Measurements from ENCODE around the gene SLFN5.
"Not testable (repeated sequence)": the region's sequence is repeated elsewhere in the genome, so short reads cannot be mapped to it uniquely, and the experiment has no call there.

The SLFN5 gene

DNA sequence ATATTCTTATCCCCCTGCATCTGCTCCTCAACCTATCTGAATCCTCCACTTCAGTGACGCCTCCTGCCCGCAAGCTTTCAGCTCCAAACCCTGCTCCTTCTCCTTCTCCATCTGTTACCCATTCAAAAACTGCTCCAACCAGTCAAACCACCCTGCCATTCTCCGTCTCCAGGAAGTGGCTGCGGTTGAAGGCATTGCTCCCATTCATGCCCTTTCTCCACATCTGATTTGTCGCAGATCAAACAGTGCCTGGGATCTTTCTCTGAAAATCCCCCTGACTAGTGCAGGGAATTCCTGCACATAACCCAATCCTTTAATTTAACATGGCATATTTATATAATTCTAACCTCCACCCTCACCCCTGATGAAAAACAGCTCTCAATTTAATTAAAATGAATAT, 56.3 kb downstream of the SLFN5 start:
- Histone ChIP-seq H3K36me3 (ENCODE audit: control insufficient read depth, insufficient read depth, low read length) (no peaks in the 10 kb centered on the region), H2AFZ (no peak overlapping the region), H3K4me2 (ENCODE audit: low read length) (peak overlapping the region; percentile 12), H3K4me1 (no peaks in the 10 kb centered on the region), H3K4me3 (ENCODE audit: low read depth, low read length) (no peak overlapping the region), H3K27ac (no peak overlapping the region), H3K9ac (no peak overlapping the region), H3K9me3 (ENCODE audit: control insufficient read depth, low read length) (no peaks in the 10 kb centered on the region), H3K27me3 (ENCODE audit: control insufficient read depth, insufficient read depth, low read length) (no peaks in the 10 kb centered on the region), H3K79me2 (no peaks in the 10 kb centered on the region)
- TF ChIP-seq, protein P1, sequence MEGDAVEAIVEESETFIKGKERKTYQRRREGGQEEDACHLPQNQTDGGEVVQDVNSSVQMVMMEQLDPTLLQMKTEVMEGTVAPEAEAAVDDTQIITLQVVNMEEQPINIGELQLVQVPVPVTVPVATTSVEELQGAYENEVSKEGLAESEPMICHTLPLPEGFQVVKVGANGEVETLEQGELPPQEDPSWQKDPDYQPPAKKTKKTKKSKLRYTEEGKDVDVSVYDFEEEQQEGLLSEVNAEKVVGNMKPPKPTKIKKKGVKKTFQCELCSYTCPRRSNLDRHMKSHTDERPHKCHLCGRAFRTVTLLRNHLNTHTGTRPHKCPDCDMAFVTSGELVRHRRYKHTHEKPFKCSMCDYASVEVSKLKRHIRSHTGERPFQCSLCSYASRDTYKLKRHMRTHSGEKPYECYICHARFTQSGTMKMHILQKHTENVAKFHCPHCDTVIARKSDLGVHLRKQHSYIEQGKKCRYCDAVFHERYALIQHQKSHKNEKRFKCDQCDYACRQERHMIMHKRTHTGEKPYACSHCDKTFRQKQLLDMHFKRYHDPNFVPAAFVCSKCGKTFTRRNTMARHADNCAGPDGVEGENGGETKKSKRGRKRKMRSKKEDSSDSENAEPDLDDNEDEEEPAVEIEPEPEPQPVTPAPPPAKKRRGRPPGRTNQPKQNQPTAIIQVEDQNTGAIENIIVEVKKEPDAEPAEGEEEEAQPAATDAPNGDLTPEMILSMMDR (IDR thresholded peaks at IDR 0.05) = no peak

GRCh38 chr17:35309345-35309744, 66.5 kb downstream of the SLFN5 start:
- H3K9me3 ChIP-seq (ENCODE audit: control insufficient read depth, low read length); H3K4me1 ChIP-seq; H3K36me3 ChIP-seq (ENCODE audit: control insufficient read depth, insufficient read depth, low read length); H3K9ac ChIP-seq; H3K4me3 ChIP-seq (ENCODE audit: low read depth, low read length); H3K27ac ChIP-seq; H2AFZ ChIP-seq; H3K79me2 ChIP-seq; H3K4me2 ChIP-seq (ENCODE audit: low read length); H3K27me3 ChIP-seq (ENCODE audit: control insufficient read depth, insufficient read depth, low read length): not testable (repeated sequence)

GRCh38 chr17:35312346-35312745, 69.5 kb downstream of the SLFN5 start:
- H3K9ac ChIP-seq = no peak overlapping the region
- H3K36me3 ChIP-seq (ENCODE audit: control insufficient read depth, insufficient read depth, low read length) = no peaks in the 10 kb centered on the region
- H3K79me2 ChIP-seq = no peaks in the 10 kb centered on the region
- H2AFZ ChIP-seq = no peak overlapping the region
- H3K4me3 ChIP-seq (ENCODE audit: low read depth, low read length) = no peak overlapping the region
- H3K9me3 ChIP-seq (ENCODE audit: control insufficient read depth, low read length) = no peaks in the 10 kb centered on the region
- no peak overlapping the region for H3K4me2 ChIP-seq (ENCODE audit: low read length)
- TF ChIP-seq, protein P1 (IDR thresholded peaks at IDR 0.05) = no peak
- H3K4me1 ChIP-seq = peaks cover 4% of the 10 kb centered on the region
- H3K27me3 ChIP-seq (ENCODE audit: control insufficient read depth, insufficient read depth, low read length) = no peaks in the 10 kb centered on the region
- H3K27ac ChIP-seq = no peak overlapping the region

GRCh38 chr17:35312790-35313711, 70.2 kb downstream of the SLFN5 start:
- TF ChIP-seq, protein P1 (IDR thresholded peaks at IDR 0.05) = peak; percentile 81
- H3K27ac ChIP-seq = peak overlapping the region; percentile 1
- peak overlapping the region; percentile 63 for H2AFZ ChIP-seq
- no peaks in the 10 kb centered on the region for H3K27me3 ChIP-seq (ENCODE audit: control insufficient read depth, insufficient read depth, low read length)
- H3K36me3 ChIP-seq (ENCODE audit: control insufficient read depth, insufficient read depth, low read length) = no peaks in the 10 kb centered on the region
- H3K9ac ChIP-seq = no peak overlapping the region
- no peaks in the 10 kb centered on the region for H3K79me2 ChIP-seq
- peak overlapping the region; percentile 33 for H3K4me3 ChIP-seq (ENCODE audit: low read depth, low read length)
- H3K9me3 ChIP-seq (ENCODE audit: control insufficient read depth, low read length) = no peaks in the 10 kb centered on the region
- H3K4me2 ChIP-seq (ENCODE audit: low read length) = peak overlapping the region; percentile 50
- peaks cover 4% of the 10 kb centered on the region for H3K4me1 ChIP-seq

- Histone ChIP-seq H3K27ac (no peak overlapping the region), H3K4me3 (ENCODE audit: low read depth, low read length) (peak overlapping the region; percentile 33), H3K4me1 (peaks cover 4% of the 10 kb centered on the region), H2AFZ (peak overlapping the region; percentile 63), H3K9ac (no peak overlapping the region), H3K9me3 (ENCODE audit: control insufficient read depth, low read length) (no peaks in the 10 kb centered on the region), H3K79me2 (no peaks in the 10 kb centered on the region), H3K4me2 (ENCODE audit: low read length) (peak overlapping the region; percentile 50), H3K27me3 (ENCODE audit: control insufficient read depth, insufficient read depth, low read length) (no peaks in the 10 kb centered on the region), H3K36me3 (ENCODE audit: control insufficient read depth, insufficient read depth, low read length) (no peaks in the 10 kb centered on the region)
- TF ChIP-seq, protein P1 (IDR thresholded peaks at IDR 0.05) = no peak
Observed at GRCh38 chr17:35313875-35314409, 71.1 kb downstream of the SLFN5 start.

All from parathyroid adenoma (tissue), 2 donors.